ENCODE measurements around the gene DDX31.

DDX31 gene

GRCh38 chr9:132592451-132592850 is 77.3 kb downstream of the DDX31 start:
- DNase-seq: no peak

- no peak for DNase-seq
Observed at GRCh38 chr9:132591751-132592314, 78.0 kb downstream of the DDX31 start.

- DNase-seq: no peak
Observed at GRCh38 chr9:132591244-132591643, 78.5 kb downstream of the DDX31 start.

- DNase-seq: no peak
Observed at GRCh38 chr9:132590318-132591182, 79.2 kb downstream of the DDX31 start.

- no peak for DNase-seq
Observed at GRCh38 chr9:132590037-132590317, 79.8 kb downstream of the DDX31 start.

- DNase-seq: no peak
Observed at GRCh38 chr9:132589148-132590036, 80.4 kb downstream of the DDX31 start.

- DNase-seq: no peak
Observed at GRCh38 chr9:132588501-132589147, 81.2 kb downstream of the DDX31 start.

- DNase-seq: no peak
Observed at GRCh38 chr9:132588098-132588497, 81.7 kb downstream of the DDX31 start.

- DNase-seq: no peak
Observed at GRCh38 chr9:132587592-132587955, 82.2 kb downstream of the DDX31 start.

GRCh38 chr9:132586830-132587591 is 82.8 kb downstream of the DDX31 start:
- DNase-seq: no peak

- DNase-seq: no peak
Observed at GRCh38 chr9:132585954-132586829, 83.6 kb downstream of the DDX31 start.

- DNase-seq: no peak
Observed at GRCh38 chr9:132584601-132585560, 84.9 kb downstream of the DDX31 start.

- DNase-seq: no peak
Observed at GRCh38 chr9:132583584-132584304, 86.0 kb downstream of the DDX31 start.

- no peak for DNase-seq
Observed at GRCh38 chr9:132582786-132583583, 86.8 kb downstream of the DDX31 start.

GRCh38 chr9:132582276-132582785 is 87.5 kb downstream of the DDX31 start, which contains the start of gene BARHL1:
Gene BARHL1, plus strand, starts transcription at chr9:132582606. Its CDS starts 192 bp downstream, at chr9:132582798.
- DNase-seq: no peak

GRCh38 chr9:132579427-132579798 is 90.4 kb downstream of the DDX31 start:
- DNase-seq: no peak

GRCh38 chr9:132578367-132578932 is 91.3 kb downstream of the DDX31 start:
- DNase-seq: no peak

GRCh38 chr9:132577119-132577518 is 92.7 kb downstream of the DDX31 start:
- no peak for DNase-seq
